Cardiac muscle cell (in vitro differentiated cells and primary cell): ENCODE data around the gene C3orf20. TPM values are rescaled to one million over a fixed set of nuclear protein-coding genes. Genes with fewer than 3 reads are reported as not detected.

Experiments
- DNase-seq, 2 donors: peaks; one replicate each; pipeline versions ENCODE4 v3.0.0 to v3.0.0-alpha.2; 2010 to 2017; ENCODE audit warnings: low read depth in 1 of 2, low spot score in 1 of 2
- H3K27ac ChIP-seq: fragments of 200-600 bp; sonication (generic); 2 replicates; pipeline ENCODE4 v1.5.1; 2016
- H3K27me3 ChIP-seq: fragments of 200-600 bp; sonication (generic); 2 replicates; pipeline ENCODE4 v1.6.0; 2016; ENCODE audit warnings: control low read depth
- H3K36me3 ChIP-seq: fragments of 200-600 bp; sonication (generic); 2 replicates; pipeline ENCODE4 v1.5.1; 2016; ENCODE audit warnings: control low read depth
- H3K4me1 ChIP-seq: fragments of 200-600 bp; sonication (generic); 2 replicates; pipeline ENCODE4 v1.8.1; 2017; ENCODE audit warnings: low read depth, mild to moderate bottlenecking, mixed run types
- H3K4me3 ChIP-seq: fragments of 200-600 bp; sonication (generic); 2 replicates; pipeline ENCODE4 v1.5.1; 2016; ENCODE audit warnings: mild to moderate bottlenecking
- H3K9me3 ChIP-seq: fragments of 200-600 bp; sonication (generic); 2 replicates; pipeline ENCODE4 v1.5.1; 2017; ENCODE audit warnings: low read depth, mild to moderate bottlenecking, control low read depth
- polyA plus RNA-seq: library from polyadenylated mRNA; unstranded; fragments of >200 nt; fragmentation: Nextera tagmentation; extraction: Ambion mirVana; gene quantifications from 2 replicates; pipeline ENCODE4 v1.2.1, GENCODE V29; 2016
- total RNA-seq: library from RNA; depleted of rRNA; stranded (reverse); fragments of >200 nt; gene quantifications from 2 replicates; pipeline ENCODE4 v1.2.3, GENCODE V29; 2016
- TF ChIP-seq, protein P1 (sequence below): IDR thresholded peaks from 2 replicates; pipeline ENCODE4 v1.5.1; 2012; ENCODE audit warnings: low read depth, mild to moderate bottlenecking, low read length

C3orf20 gene
- total and polyA plus RNA-seq, 2 experiments from 2014 or later, result 0.21 TPM; not detected in 1

DNA sequence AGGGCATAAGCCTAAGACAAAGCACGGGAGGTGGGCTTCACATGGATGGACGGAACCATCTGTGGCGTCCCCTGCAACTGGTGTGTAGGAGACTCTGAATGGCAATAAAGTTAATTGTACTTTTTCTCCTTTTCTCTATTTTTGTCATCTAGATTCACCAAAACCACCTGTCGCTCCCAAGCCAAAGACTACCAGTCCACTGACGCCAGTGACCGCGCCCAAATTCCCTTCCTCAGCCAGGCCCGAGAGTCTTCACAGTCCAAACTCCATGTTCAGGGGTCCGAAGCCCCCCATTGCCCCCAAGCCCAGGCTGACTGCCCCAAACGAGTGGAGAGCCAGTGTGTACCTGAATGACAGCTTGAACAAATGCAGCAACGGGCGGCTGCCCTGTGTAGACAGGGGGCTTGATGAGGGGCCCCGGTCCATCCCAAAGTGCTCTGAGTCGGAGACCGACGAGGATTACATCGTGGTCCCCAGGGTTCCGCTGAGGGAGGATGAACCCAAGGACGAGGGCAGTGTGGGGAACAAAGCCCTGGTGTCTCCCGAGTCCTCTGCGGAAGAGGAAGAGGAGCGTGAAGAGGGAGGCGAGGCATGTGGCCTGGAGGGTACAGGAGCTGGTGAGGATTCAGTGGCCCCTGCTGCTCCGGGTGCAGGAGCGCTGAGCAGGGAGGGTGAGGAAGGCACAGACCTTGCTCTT lies 144.0 kb downstream of the C3orf20 start, which contains the start of gene FGD5:
FGD5 (plus strand) TSS at position 159 of the 697 bp plus-strand sequence; CDS start at position 269, 110 bp downstream.
- no peak for DNase-seq
- peaks cover 3% of the 10 kb centered on the region for H3K4me1 ChIP-seq
- no peak within 1 kb of the TSS for H3K27ac ChIP-seq
- H3K9me3 ChIP-seq, result no peaks in the 10 kb centered on the region
- H3K36me3 ChIP-seq, result no peaks in the 10 kb centered on the region
- H3K27me3 ChIP-seq, result no peaks in the 10 kb centered on the region
- TF ChIP-seq, protein P1, sequence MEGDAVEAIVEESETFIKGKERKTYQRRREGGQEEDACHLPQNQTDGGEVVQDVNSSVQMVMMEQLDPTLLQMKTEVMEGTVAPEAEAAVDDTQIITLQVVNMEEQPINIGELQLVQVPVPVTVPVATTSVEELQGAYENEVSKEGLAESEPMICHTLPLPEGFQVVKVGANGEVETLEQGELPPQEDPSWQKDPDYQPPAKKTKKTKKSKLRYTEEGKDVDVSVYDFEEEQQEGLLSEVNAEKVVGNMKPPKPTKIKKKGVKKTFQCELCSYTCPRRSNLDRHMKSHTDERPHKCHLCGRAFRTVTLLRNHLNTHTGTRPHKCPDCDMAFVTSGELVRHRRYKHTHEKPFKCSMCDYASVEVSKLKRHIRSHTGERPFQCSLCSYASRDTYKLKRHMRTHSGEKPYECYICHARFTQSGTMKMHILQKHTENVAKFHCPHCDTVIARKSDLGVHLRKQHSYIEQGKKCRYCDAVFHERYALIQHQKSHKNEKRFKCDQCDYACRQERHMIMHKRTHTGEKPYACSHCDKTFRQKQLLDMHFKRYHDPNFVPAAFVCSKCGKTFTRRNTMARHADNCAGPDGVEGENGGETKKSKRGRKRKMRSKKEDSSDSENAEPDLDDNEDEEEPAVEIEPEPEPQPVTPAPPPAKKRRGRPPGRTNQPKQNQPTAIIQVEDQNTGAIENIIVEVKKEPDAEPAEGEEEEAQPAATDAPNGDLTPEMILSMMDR, result no peak
- H3K4me3 ChIP-seq, result no peak within 1 kb of the TSS

DNA sequence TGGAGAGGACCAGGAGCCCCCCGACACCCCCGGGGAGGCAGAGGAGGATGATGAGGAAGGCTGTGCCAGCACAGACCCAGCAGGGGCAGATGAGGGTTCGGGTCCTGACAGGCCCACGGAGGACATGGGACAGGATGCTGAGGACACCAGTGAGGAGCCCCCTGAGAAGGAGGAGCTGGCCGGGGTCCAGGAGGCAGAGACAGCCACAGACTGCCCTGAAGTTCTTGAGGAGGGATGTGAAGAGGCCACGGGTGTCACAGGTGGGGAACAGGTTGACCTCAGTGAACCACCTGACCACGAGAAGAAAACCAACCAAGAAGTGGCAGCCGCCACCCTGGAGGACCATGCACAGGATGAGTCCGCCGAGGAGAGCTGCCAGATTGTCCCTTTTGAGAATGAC lies 144.7 kb downstream of the C3orf20 start:
- TF ChIP-seq, protein P1, result no peak
- no peaks in the 10 kb centered on the region for H3K36me3 ChIP-seq

DNA sequence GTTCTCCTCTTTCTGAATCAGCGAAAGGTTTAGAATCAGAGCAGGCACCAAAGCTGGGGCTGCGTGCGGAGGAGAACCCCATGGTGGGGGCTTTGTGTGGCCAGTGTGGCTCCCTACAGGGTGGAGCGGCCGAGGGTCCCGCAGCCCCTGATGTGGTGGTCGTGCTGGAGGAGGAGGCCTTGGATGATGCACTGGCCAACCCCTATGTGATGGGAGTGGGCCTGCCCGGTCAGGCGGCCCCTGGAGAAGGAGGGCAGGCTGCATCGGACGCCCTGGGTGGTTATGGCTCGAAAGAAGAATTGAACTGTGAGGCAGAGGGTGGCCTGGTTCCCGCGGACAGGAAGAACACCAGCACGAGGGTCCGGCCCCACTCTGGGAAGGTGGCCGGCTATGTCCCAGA lies 145.2 kb downstream of the C3orf20 start:
- Histone ChIP-seq H3K27me3 (no peaks in the 10 kb centered on the region), H3K4me3 (no peak overlapping the region), H3K27ac (no peak overlapping the region), H3K36me3 (no peaks in the 10 kb centered on the region), H3K4me1 (peaks cover 3% of the 10 kb centered on the region), H3K9me3 (no peaks in the 10 kb centered on the region)
- no peak for DNase-seq
- TF ChIP-seq, protein P1, result no peak

More for the DNA sequence above, 144.7 kb downstream of the C3orf20 start:
- Histone ChIP-seq H3K27ac (no peak overlapping the region), H3K27me3 (no peaks in the 10 kb centered on the region), H3K4me3 (no peak overlapping the region), H3K9me3 (no peaks in the 10 kb centered on the region), H3K4me1 (peaks cover 3% of the 10 kb centered on the region)
- DNase-seq, result no peak

DNA sequence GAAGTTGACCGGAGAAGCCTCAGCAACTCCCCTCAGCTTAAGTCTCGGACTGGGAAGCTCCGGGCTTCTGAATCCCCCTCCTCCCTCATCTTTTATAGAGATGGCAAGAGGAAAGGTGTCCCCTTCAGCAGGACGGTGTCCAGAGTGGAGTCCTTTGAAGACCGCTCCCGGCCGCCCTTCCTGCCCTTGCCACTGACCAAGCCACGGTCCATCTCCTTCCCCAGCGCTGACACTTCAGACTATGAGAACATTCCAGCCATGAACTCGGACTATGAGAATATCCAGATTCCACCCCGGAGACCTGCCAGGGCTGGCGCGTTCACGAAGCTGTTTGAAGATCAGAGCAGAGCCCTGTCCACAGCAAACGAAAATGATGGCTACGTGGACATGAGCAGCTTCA lies 146.2 kb downstream of the C3orf20 start:
- TF ChIP-seq, protein P1, result no peak
- no peak overlapping the region for H3K27ac ChIP-seq

DNA sequence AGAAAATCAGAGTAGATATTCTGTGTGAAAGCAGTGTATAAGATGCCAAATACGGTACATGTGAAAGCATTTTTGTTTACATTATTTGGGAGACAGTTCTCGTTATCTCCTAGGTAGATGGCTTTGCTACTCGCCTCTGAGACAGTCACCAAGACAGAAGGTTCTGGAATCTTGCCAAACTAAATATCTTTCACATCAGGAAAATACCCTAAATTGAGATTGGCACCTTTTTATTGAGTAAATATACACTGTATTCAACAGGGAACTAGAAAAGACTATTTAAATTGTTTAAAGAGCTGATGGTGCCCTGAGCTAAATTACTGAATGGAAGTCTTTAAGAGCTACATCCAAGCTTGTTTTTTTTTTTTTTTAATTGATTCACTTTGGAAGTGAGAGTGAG lies 147.2 kb downstream of the C3orf20 start:
- Histone ChIP-seq H3K9me3 (no peaks in the 10 kb centered on the region), H3K4me1 (peaks cover 3% of the 10 kb centered on the region), H3K27ac (no peak overlapping the region), H3K27me3 (no peaks in the 10 kb centered on the region), H3K36me3 (no peaks in the 10 kb centered on the region), H3K4me3 (no peak overlapping the region)
- TF ChIP-seq, protein P1, result no peak
- DNase-seq, result no peak

More for the DNA sequence above, 146.2 kb downstream of the C3orf20 start:
- Histone ChIP-seq H3K9me3 (no peaks in the 10 kb centered on the region), H3K4me1 (peaks cover 3% of the 10 kb centered on the region), H3K27me3 (no peaks in the 10 kb centered on the region), H3K4me3 (no peak overlapping the region), H3K36me3 (no peaks in the 10 kb centered on the region)
- DNase-seq, result no peak

Other genes with a start within 250 kb of the C3orf20 start
- gene GRIP2, start 134.8 kb upstream of the C3orf20 start, total RNA-seq, result 0.06 TPM in 1 of 2 replicates, not detected in the other
- not detected in 2 replicates for gene GRIP2, start 134.8 kb upstream of the C3orf20 start, polyA plus RNA-seq
- 11.7 and 18.6 TPM in 2 replicates for gene CCDC174, start 23.4 kb upstream of the C3orf20 start, total RNA-seq
- gene CCDC174, start 23.4 kb upstream of the C3orf20 start, polyA plus RNA-seq, result 19.2 and 20.2 TPM in 2 replicates
- 0.74 and 1.1 TPM in 2 replicates for gene FGD5, start 143.8 kb downstream of the C3orf20 start, total RNA-seq
- 0.59 and 0.95 TPM in 2 replicates for gene FGD5, start 143.8 kb downstream of the C3orf20 start, polyA plus RNA-seq